ENCODE results near the gene NF1. TPM values are rescaled to one million over a fixed set of nuclear protein-coding genes. Genes with fewer than 3 reads are reported as not detected.

NF1 gene
- total RNA-seq, 4 donors from 2014 or later = 61.4 to 81.2 (median 66.6) TPM

- TF ChIP-seq CTCF (IDR thresholded peaks at IDR 0.05; ENCODE audit: low read depth) = no peak
These were observed 28.0 kb downstream of the NF1 start for GRCh38 chr17:31122746-31123145.

GRCh38 chr17:31126318-31126717 is 31.5 kb downstream of the NF1 start:
- no peak for TF ChIP-seq CTCF (IDR thresholded peaks at IDR 0.05; ENCODE audit: low read depth)

- TF ChIP-seq CTCF (IDR thresholded peaks at IDR 0.05; ENCODE audit: low read depth) = no peak
These were observed 33.5 kb downstream of the NF1 start for GRCh38 chr17:31128241-31128640.

GRCh38 chr17:31130286-31131224 is 35.8 kb downstream of the NF1 start:
- TF ChIP-seq CTCF (IDR thresholded peaks at IDR 0.05; ENCODE audit: low read depth) = no peak

- TF ChIP-seq CTCF (IDR thresholded peaks at IDR 0.05; ENCODE audit: low read depth) = no peak
These were observed 36.5 kb downstream of the NF1 start for GRCh38 chr17:31131299-31131698.

- TF ChIP-seq CTCF (IDR thresholded peaks at IDR 0.05; ENCODE audit: low read depth) = no peak
These were observed 38.2 kb downstream of the NF1 start for GRCh38 chr17:31132977-31133376.

GRCh38 chr17:31134576-31134975 is 39.8 kb downstream of the NF1 start:
- no peak for TF ChIP-seq CTCF (IDR thresholded peaks at IDR 0.05; ENCODE audit: low read depth)

Data from subcutaneous adipose tissue (tissue), 4 donors.